Neuronal stem cell (in vitro differentiated cells): ENCODE results near the gene COL6A2.

Experiments used
- DNase-seq: peaks from one replicate; pipeline ENCODE4 v3.0.0-alpha.2; 2013; ENCODE audit warnings: low spot score
- H2AFZ ChIP-seq: one replicate; pipeline ENCODE4 v1.6.1; 2013; ENCODE audit warnings: mild to moderate bottlenecking, low read length, inconsistent platforms
- H2AK5ac ChIP-seq: 2 replicates; pipeline ENCODE4 v1.6.1; 2013; ENCODE audit warnings: low read depth, mild to moderate bottlenecking, inconsistent platforms, low read length, moderate library complexity, mixed read lengths
- H2BK120ac ChIP-seq: 2 replicates; pipeline ENCODE4 v1.6.1; 2013; ENCODE audit warnings: low read depth, mild to moderate bottlenecking, inconsistent platforms, low read length, moderate library complexity, mixed read lengths
- H2BK12ac ChIP-seq: one replicate; pipeline ENCODE4 v1.6.1; 2013; ENCODE audit warnings: low read length, inconsistent platforms
- H2BK15ac ChIP-seq: 2 replicates; pipeline ENCODE4 v1.6.1; 2013; ENCODE audit warnings: mild to moderate bottlenecking, low read length, inconsistent platforms, mixed read lengths
- H2BK5ac ChIP-seq: one replicate; pipeline ENCODE4 v1.6.1; 2013; ENCODE audit warnings: inconsistent platforms, mild to moderate bottlenecking, low read length, moderate library complexity
- H3K14ac ChIP-seq: one replicate; pipeline ENCODE4 v1.6.1; 2013; ENCODE audit warnings: low read length, inconsistent platforms
- H3K18ac ChIP-seq: 2 replicates; pipeline ENCODE4 v1.6.1; 2013; ENCODE audit warnings: low read length, inconsistent platforms
- H3K23ac ChIP-seq: 2 replicates; pipeline ENCODE4 v1.6.1; 2013; ENCODE audit warnings: low read depth, mild to moderate bottlenecking, mixed read lengths, low read length, inconsistent platforms; ENCODE audit not compliant: poor library complexity
- H3K27ac ChIP-seq: replicated peaks from 3 replicates; pipeline ENCODE4 v1.5.1; 2013; ENCODE audit warnings: low read length, inconsistent platforms
- H3K27me3 ChIP-seq, 3 experiments: 2 replicates each; pipeline ENCODE4 v1.6.1; 2013; ENCODE audit warnings: low read length in 3 of 3, mild to moderate bottlenecking in 2 of 3, inconsistent platforms in 1 of 3, low read depth in 1 of 3, mixed read lengths in 1 of 3, moderate library complexity in 1 of 3; ENCODE audit not compliant: control insufficient read depth in 3 of 3, insufficient read depth in 3 of 3
- H3K36me3 ChIP-seq, 2 donors: replicated peaks in 1 of 2; 2 replicates each; pipeline ENCODE4 v1.6.1; 2013; ENCODE audit warnings: low read length in 2 of 2; ENCODE audit not compliant: control insufficient read depth in 2 of 2, insufficient read depth in 2 of 2
- H3K4ac ChIP-seq: 2 replicates; pipeline ENCODE4 v1.6.1; 2013; ENCODE audit warnings: inconsistent platforms, mild to moderate bottlenecking, low read length, moderate library complexity
- H3K4me1 ChIP-seq, 2 donors: 1 replicate in 1 of 2; 2 replicates in 1 of 2; pipeline ENCODE4 v1.6.1; 2013; ENCODE audit warnings: low read length in 2 of 2, low read depth in 1 of 2; ENCODE audit not compliant: control insufficient read depth in 2 of 2, insufficient read depth in 1 of 2
- H3K4me2 ChIP-seq: one replicate; pipeline ENCODE4 v1.6.1; 2013; ENCODE audit warnings: mild to moderate bottlenecking, low read length, inconsistent platforms; ENCODE audit not compliant: insufficient read depth, poor library complexity, severe bottlenecking
- H3K4me3 ChIP-seq, 2 donors: 2 replicates each; pipeline ENCODE4 v1.5.1; 2013; ENCODE audit warnings: low read length in 2 of 2, mild to moderate bottlenecking in 2 of 2, inconsistent platforms in 1 of 2, moderate library complexity in 1 of 2
- H3K79me1 ChIP-seq: one replicate; pipeline ENCODE4 v1.6.1; 2013; ENCODE audit warnings: low read depth, mild to moderate bottlenecking, inconsistent platforms, low read length, moderate library complexity
- H3K9ac ChIP-seq: one replicate; pipeline ENCODE4 v1.6.1; 2013; ENCODE audit warnings: mild to moderate bottlenecking, low read depth, low read length, inconsistent platforms; ENCODE audit not compliant: poor library complexity
- H3K9me3 ChIP-seq, 2 donors: replicated peaks in 1 of 2; 2 replicates each; pipeline versions ENCODE3 to v1.6.1; 2013; ENCODE audit warnings: low read length in 2 of 2, mild to moderate bottlenecking in 2 of 2, inconsistent platforms in 1 of 2, low read depth in 1 of 2, mixed read lengths in 1 of 2, moderate library complexity in 1 of 2; ENCODE audit not compliant: control insufficient read depth in 2 of 2, insufficient read depth in 1 of 2
- H4K8ac ChIP-seq: one replicate; pipeline ENCODE4 v1.6.1; 2013; ENCODE audit warnings: low read depth, mild to moderate bottlenecking, inconsistent platforms, low read length, moderate library complexity
- H4K91ac ChIP-seq: one replicate; pipeline ENCODE4 v1.6.1; 2013; ENCODE audit warnings: low read length, low read depth, mild to moderate bottlenecking, inconsistent platforms; ENCODE audit not compliant: poor library complexity
- WGBS, 2 donors: extraction: QIAGEN DNeasy Blood & Tissue Kit; methylation state at CpG; one replicate each; pipeline ENCODE4 v1.1.7; 2013; ENCODE audit warnings: missing lambda C conversion rate in 2 of 2, mixed read lengths in 1 of 2; ENCODE audit not compliant: insufficient read length in 2 of 2, insufficient replicate concordance in 1 of 2; ENCODE audit errors: extremely low coverage in 2 of 2; 5-methylcytosine and 5-hydroxymethylcytosine counted together

Gene COL6A2

DNA sequence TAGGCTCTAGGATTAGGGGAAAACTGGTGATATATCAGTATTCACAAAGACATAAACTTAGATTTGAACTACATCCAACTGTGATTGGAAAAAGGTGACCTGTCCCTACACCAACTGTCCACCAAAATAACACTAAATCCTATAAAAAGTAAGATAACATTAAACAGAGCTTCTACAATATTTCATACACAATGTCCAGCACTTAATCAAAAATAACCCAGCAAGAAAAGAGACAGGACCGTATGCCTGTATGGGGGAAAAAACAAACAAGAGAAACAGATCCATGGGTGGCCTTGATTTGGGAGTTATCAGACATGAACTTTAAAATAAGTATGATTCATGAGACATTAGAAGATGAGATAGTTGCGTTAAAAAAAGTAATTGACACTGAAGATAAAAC lies 9.7 kb upstream of the COL6A2 start:
- H2BK12ac ChIP-seq: no peak overlapping the region
- 100% methylated on average over 1 of the region's 2 CpGs; no CpG with 5 or more reads in 1 of the 2 donors for WGBS, 2 donors

DNA sequence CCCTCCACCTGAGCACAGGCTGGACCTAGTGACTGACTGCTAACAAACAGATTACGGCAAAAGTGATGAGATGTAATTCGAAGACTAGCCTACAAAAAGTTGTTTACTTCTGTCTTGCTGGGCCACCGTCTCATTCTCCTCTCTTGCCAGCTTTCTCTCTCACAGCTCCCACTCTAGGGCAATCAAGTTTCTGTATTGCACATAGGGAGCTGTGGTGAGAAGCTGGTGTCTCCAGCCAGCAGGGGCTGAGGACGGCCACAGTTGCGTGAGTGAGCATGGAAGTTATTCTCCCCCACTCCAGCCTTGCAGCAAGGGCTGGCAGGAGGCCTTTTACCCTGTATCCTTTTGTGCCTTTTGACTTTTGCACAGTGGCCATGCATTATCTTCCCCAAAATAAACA lies 8.6 kb upstream of the COL6A2 start:
- DNase-seq: no peak
- Histone ChIP-seq H4K91ac (no peak overlapping the region), H3K4me2 (no peak overlapping the region)

More for the DNA sequence above, 9.7 kb upstream of the COL6A2 start:
- no peak overlapping the region for H3K18ac ChIP-seq
- no peaks in the 10 kb centered on the region for H3K36me3 ChIP-seq
- no peak overlapping the region for H2BK5ac ChIP-seq
- H2BK15ac ChIP-seq: no peak overlapping the region
- no peak for DNase-seq
- no peak overlapping the region for H3K23ac ChIP-seq
- peaks cover 0 to 2% of the 10 kb centered on the region in 2 donors for H3K4me1 ChIP-seq
- H3K4ac ChIP-seq: no peak overlapping the region
- no peak overlapping the region for H4K8ac ChIP-seq
- H3K9me3 ChIP-seq: peaks cover 0 to 2% of the 10 kb centered on the region in 2 donors
- no peak overlapping the region for H2AFZ ChIP-seq
- no peak overlapping the region for H3K14ac ChIP-seq
- no peak overlapping the region for H3K4me2 ChIP-seq
- H3K9ac ChIP-seq: no peak overlapping the region
- H4K91ac ChIP-seq: no peak overlapping the region
- peaks cover 0 to 3% (median 0%) of the 10 kb centered on the region in 3 experiments for H3K27me3 ChIP-seq
- no peak overlapping the region for H2AK5ac ChIP-seq
- no peak overlapping the region for H3K4me3 ChIP-seq
- H3K79me1 ChIP-seq: peaks cover 5% of the 10 kb centered on the region
- no peak overlapping the region for H2BK120ac ChIP-seq
- H3K27ac ChIP-seq: no peak overlapping the region

DNA sequence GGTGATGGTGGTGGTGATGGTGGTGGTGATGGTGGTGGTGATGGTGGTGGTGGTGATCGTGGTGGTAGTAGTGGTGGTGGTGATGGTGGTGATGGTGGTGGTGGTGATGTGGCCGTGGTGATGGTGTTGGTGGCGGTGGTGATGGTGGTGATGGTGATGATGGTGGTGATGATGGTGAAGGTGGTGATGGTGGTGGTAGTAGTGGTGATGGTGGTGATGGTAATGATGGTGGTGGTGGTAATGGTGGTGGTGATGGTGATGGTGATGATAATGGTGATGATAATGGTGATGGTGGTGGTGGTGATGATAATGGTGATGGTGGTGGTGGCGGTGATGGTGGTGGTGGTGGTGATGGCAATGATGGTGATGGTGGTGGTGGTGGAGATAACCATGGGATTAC lies 6.8 kb upstream of the COL6A2 start:
- Histone ChIP-seq H3K27ac (no peak overlapping the region), H3K4me3 (no peak overlapping the region), H2BK5ac (no peak overlapping the region), H3K4me1 (no peaks in the 10 kb centered on the region), H3K18ac (no peak overlapping the region), H3K14ac (peak overlapping the region; percentile 56), H3K79me1 (peaks cover 3% of the 10 kb centered on the region), H3K9ac (peak overlapping the region; percentile 76), H2BK120ac (no peak overlapping the region), H2AFZ (no peak overlapping the region), H3K23ac (peak overlapping the region; percentile 87), H3K36me3 (no peaks in the 10 kb centered on the region), H3K9me3 (peaks cover 0 to 2% of the 10 kb centered on the region in 2 donors), H2BK12ac (peak overlapping the region; percentile 73), H3K4me2 (no peak overlapping the region), H4K8ac (peak overlapping the region; percentile 17), H3K4ac (no peak overlapping the region), H3K27me3 (peaks cover 0 to 27% (median 0%) of the 10 kb centered on the region in 3 experiments), H2AK5ac (no peak overlapping the region), H2BK15ac (no peak overlapping the region), H4K91ac (peak overlapping the region; percentile 48)
- no CpG with 5 or more reads among the region's 4 CpGs for WGBS, 2 donors
- DNase-seq: no peak

More for the DNA sequence above, 8.6 kb upstream of the COL6A2 start:
- Histone ChIP-seq H2AK5ac (no peak overlapping the region), H3K4me3 (no peak overlapping the region), H3K27ac (no peak overlapping the region), H2BK15ac (no peak overlapping the region), H4K8ac (no peak overlapping the region), H3K23ac (no peak overlapping the region), H2AFZ (no peak overlapping the region), H3K27me3 (peaks cover 0 to 13% (median 0%) of the 10 kb centered on the region in 3 experiments), H2BK120ac (no peak overlapping the region), H3K4me1 (no peaks in the 10 kb centered on the region), H3K9ac (no peak overlapping the region), H2BK5ac (no peak overlapping the region), H3K4ac (no peak overlapping the region), H3K14ac (no peak overlapping the region), H3K36me3 (no peaks in the 10 kb centered on the region), H3K9me3 (peaks cover 0 to 2% of the 10 kb centered on the region in 2 donors), H2BK12ac (no peak overlapping the region), H3K18ac (no peak overlapping the region), H3K79me1 (peaks cover 3% of the 10 kb centered on the region)
- WGBS, 2 donors: no CpG with 5 or more reads among the region's 5 CpGs

DNA sequence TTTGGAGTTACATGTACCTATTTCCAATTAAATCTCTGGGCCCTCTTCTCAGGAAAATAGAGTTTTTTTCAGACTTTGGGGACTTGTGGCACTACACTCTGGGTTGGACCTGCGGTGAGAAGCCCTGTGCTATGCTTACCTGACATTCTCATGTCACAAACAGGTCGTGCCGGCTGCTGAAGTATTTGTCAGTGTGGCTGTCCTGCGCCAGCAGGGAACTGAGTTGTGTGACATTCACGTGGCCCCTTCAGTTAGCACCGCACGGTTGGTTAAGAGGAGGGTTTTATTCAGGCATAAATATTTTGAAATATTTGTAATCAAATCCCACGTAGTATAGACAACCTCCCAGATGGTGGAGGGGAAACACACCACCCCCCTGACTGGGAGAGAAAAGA lies 6.3 kb upstream of the COL6A2 start:
- peaks cover 3% of the 10 kb centered on the region for H3K79me1 ChIP-seq
- no peak overlapping the region for H3K4ac ChIP-seq

More for the DNA sequence above, 6.3 kb upstream of the COL6A2 start:
- H4K8ac ChIP-seq: no peak overlapping the region
- H3K4me3 ChIP-seq: no peak overlapping the region
- no peak overlapping the region for H2BK12ac ChIP-seq
- H2BK120ac ChIP-seq: no peak overlapping the region
- no peak overlapping the region for H2AFZ ChIP-seq
- H2BK15ac ChIP-seq: no peak overlapping the region
- no peak overlapping the region for H2BK5ac ChIP-seq
- H3K14ac ChIP-seq: no peak overlapping the region
- DNase-seq: no peak
- no peak overlapping the region for H4K91ac ChIP-seq
- H3K23ac ChIP-seq: no peak overlapping the region
- H3K4me2 ChIP-seq: no peak overlapping the region
- H3K9ac ChIP-seq: no peak overlapping the region
- no peaks in the 10 kb centered on the region for H3K36me3 ChIP-seq
- H3K4me1 ChIP-seq: no peaks in the 10 kb centered on the region
- H3K18ac ChIP-seq: no peak overlapping the region
- no peak overlapping the region for H3K27ac ChIP-seq
- H2AK5ac ChIP-seq: no peak overlapping the region
- no CpG with 5 or more reads among the region's 8 CpGs for WGBS, 2 donors
- H3K9me3 ChIP-seq: peaks cover 0 to 2% of the 10 kb centered on the region in 2 donors
- H3K27me3 ChIP-seq: peaks cover 0 to 32% (median 0%) of the 10 kb centered on the region in 3 experiments
